NCI-H82 treated with DMSO at 0.1 percent for 48 hours (cell line): ENCODE data around the gene PPRC1.
"Not testable (repeated sequence)": the region's sequence is repeated elsewhere in the genome, so short reads cannot be mapped to it uniquely, and the experiment has no call there.

ENCODE experiments used
- DNase-seq: peaks from one replicate; lab custom pipeline; 2025; ENCODE audit not compliant: unreplicated experiment; lab: John Stamatoyannopoulos, UW

Gene PPRC1

GRCh38 chr10:102188298-102188940 lies 55.6 kb downstream of the PPRC1 start:
- no peak for DNase-seq

- not testable (repeated sequence) for DNase-seq
These were observed 56.4 kb downstream of the PPRC1 start for GRCh38 chr10:102188941-102189898.

- no peak for DNase-seq
These were observed 59.1 kb downstream of the PPRC1 start for GRCh38 chr10:102191956-102192355.

GRCh38 chr10:102195296-102195870 lies 62.5 kb downstream of the PPRC1 start:
- DNase-seq = no peak

GRCh38 chr10:102196893-102197292 lies 64.1 kb downstream of the PPRC1 start:
- no peak for DNase-seq

- DNase-seq = no peak
These were observed 65.2 kb downstream of the PPRC1 start for GRCh38 chr10:102198027-102198426.
